Measurements from ENCODE around the gene UBAC1.
A peak's percentile ranks its signal among the peaks of the same experiment; 100 is the strongest.

The UBAC1 gene

DNA sequence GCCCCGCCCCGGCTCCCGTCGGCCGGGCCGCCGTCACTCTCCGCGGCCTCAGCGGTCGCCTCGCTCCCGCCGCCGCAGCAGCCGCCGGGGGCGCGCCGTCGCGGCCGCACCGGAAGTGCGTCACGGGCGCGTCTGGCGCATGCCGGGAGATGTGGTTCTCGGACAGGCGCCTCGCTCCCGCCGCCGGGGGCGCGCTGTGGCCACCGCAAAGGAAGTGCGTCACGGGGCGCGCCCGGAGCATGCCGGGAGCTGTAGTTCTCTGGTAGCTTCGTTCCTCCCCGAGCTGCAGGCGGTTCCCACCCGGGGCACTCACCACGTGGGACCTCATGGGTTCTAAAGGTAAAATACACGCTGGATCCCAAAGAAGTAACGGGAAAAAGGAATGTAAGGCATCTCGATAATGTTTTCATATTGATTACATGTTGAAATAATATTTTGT, at the start of gene UBAC1:
Gene UBAC1 (minus strand): TSS at position 97 of the 439 bp plus-strand sequence. CDS start 211 bp downstream, outside the sequence.
- peak; percentile 93 for DNase-seq

DNA sequence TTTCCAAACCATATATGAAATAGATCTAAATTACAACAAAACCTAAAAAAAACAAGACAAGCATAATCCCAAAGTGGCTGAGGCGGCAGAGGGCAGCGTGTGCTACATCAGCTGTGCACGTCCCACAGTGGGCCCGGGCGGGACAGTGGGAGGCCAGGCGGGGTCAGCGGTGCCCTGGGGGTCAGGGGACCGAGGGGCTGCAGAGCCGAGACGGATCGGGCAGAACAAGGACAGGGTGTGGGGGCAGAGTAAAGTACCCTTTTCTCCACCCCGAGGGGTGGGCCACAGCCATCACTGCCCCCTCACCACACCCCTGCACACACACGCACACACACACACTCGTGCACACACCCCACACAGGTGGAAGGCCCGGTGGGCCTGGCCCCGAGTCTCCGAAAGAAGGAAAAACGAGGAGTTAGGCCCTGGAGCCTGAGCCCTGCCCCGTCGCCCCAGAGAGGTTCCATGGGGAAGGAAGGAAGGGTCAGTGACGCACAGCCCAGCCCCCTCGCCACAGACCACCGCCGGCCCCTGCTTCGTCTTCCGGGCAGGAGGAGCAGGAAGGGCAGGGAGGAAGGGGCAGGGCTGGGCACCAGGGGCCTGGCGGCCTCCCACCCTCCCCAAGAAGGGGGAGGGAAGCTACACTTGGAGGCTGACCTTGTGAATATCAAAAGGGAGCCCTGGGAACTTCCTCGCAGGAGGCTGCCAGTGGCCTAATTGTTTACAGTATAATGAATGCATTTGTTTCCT, 49.6 kb upstream of the UBAC1 start:
- no peak for DNase-seq

GRCh38 chr9:136010176-136010575, 49.0 kb upstream of the UBAC1 start:
- DNase-seq, result no peak

GRCh38 chr9:136009516-136009915, 48.3 kb upstream of the UBAC1 start:
- no peak for DNase-seq

DNA sequence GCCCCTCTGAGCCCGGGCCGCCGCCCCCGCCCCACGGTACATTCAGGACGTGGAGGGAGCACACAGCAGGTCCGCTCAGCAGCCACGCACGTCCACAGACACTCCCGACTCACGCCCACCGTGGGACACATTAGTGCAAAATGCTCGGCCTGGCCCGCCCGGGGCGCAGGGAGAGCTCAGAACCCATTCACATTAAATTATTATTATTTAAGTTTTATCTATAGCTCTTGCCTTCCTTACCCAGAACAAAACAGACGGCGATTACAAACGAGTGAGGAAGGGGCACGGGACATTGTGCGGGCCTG, 47.5 kb upstream of the UBAC1 start:
- no peak for DNase-seq

- DNase-seq, result peak; percentile 44
These were observed 46.9 kb upstream of the UBAC1 start for GRCh38 chr9:136007934-136008692.

DNA sequence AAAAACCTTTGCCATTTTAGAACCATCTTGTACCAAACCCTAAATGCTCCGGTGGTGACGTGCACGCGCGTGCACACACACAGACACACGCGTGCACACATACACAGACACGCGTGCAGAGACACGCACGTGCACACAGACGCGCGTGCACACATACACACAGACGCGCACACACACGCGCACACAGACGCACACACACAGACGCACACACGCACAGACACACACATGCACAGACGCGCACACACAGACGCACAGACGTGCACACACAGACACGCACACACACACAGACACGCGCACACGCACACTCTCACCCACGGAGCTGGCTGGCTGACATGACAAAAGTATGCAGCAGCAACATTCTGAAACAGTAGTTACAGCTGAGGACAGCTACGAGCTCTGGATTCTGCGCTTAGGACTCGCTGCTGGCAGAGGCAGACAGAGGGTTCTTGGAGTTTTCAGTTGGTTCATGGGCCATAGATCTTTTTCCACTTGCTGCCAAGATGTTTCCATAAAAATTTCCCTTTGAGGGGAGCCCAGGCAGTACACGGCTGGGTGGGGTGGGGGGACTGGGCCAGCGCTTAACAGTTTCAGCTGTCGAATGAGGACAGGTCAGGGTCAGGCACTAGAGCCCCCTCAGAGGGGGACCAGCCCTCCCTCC, 46.2 kb upstream of the UBAC1 start:
- DNase-seq, result no peak

GRCh38 chr9:136006169-136006568, 45.0 kb upstream of the UBAC1 start:
- DNase-seq, result no peak

- DNase-seq, result no peak
These were observed 43.5 kb upstream of the UBAC1 start for GRCh38 chr9:136004712-136005111.

DNA sequence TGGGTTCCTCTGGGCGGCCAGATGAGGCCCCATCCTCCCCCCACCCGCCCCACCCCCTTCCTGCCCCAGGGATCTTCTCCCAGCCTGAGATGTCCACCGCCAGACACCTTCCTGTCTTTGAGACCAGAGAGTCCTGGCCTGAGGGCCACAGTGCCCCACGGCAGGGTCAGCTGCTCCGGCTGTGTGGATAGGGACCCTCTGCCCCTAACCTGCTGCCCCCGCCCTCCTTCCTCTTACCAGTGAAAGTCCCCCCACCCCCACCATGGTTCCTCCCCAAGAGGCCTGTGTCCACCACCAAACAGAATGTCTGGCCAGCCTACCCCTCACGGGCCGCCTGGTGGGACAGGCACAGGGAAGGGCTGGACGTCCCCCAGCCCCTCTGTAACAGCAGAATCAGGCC, 43.0 kb upstream of the UBAC1 start:
- no peak for DNase-seq

DNA sequence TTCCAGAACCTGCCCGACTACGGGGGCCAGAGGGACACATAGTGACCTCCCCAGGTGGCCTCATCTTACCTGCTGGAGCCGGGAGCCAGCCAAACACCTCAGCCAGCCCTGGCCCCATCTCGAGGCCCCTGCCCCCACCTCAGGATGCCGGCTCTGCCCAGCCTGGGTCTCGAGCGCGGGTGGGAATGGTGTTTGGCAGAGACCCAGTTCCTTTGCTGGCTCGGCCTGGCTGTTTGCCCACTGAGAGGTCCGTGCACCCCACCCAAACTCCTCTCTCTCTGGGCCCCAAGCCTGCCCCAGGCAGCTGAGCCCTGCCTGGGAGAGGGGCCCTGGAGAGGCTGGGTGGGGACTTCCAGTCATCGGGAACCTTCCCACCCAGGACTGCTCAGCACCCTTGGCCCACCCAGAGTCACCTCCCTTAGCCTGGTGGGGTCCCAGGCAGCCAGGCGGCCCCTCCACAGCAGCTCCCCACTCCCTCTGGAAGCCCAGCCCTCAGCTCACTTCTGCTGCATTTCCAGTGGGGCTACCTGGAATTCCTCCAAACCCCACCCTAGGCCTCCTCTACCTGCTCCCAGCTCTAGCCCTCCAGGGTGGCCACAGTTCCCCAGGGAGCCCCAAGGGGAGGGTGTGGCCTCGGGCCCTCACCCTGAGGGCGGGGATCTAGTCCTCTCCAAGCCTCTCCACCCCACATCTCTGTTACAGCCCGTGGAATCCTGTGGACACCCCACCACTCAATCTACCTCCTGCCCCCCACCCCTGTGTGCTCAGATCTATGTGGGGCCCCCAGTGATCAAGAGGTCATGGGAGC, 42.4 kb upstream of the UBAC1 start:
- no peak for DNase-seq

- no peak for DNase-seq
These were observed 41.7 kb upstream of the UBAC1 start for GRCh38 chr9:136002881-136003280.

GRCh38 chr9:136002215-136002614, 41.0 kb upstream of the UBAC1 start:
- DNase-seq, result no peak

GRCh38 chr9:136001231-136001630, 40.1 kb upstream of the UBAC1 start:
- no peak for DNase-seq

DNA sequence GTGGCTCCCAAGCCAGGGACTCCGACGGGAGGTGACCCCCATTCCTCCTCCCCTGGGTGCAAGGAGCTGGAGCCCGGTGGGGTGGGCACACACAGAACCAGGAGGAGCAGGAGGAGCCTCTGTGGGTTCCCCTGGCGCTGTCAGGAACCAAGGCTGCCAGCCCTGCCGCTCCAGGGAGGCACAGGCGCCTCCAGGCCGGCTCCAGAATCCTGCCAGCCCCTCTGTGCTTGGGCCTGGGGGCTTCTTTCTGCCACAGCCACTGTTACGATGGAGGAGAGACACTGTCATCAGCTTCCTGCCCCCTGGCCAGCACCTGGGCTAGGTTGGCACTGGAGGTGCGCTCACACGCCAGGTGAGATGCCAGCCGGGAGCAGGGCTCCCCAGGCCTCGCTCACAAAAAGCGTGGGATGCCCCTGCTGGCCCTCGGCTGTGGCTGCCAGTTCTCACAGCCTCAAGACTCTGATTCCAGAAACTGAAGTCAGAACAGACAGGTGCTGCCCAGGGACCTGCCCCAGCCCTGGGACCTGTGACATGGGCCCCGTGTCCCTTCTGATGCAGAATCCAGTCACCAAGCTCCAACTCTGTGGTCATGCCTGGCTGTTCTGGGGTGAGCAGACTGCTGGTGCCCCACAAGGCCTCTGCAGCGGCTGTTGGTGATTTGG, 37.4 kb upstream of the UBAC1 start:
- no peak for DNase-seq

DNA sequence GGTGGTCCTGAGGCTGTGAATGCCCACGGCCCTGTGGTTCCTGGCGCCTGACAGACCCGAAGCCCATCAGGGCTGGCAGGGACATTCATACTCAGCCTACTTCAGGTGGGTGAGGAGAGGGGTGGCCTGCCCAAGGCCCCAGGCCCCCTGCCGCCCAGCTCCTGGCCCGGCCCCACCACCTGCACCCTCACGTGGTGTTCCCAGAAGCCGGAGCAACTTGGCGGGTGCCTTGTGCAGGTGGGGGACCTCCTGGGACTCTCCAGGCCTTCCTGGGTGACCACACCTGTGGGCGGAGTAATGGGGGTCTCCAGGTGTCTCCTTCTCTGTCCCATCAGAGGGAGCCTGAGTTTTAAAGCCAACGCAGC, 36.8 kb upstream of the UBAC1 start:
- no peak for DNase-seq

DNA sequence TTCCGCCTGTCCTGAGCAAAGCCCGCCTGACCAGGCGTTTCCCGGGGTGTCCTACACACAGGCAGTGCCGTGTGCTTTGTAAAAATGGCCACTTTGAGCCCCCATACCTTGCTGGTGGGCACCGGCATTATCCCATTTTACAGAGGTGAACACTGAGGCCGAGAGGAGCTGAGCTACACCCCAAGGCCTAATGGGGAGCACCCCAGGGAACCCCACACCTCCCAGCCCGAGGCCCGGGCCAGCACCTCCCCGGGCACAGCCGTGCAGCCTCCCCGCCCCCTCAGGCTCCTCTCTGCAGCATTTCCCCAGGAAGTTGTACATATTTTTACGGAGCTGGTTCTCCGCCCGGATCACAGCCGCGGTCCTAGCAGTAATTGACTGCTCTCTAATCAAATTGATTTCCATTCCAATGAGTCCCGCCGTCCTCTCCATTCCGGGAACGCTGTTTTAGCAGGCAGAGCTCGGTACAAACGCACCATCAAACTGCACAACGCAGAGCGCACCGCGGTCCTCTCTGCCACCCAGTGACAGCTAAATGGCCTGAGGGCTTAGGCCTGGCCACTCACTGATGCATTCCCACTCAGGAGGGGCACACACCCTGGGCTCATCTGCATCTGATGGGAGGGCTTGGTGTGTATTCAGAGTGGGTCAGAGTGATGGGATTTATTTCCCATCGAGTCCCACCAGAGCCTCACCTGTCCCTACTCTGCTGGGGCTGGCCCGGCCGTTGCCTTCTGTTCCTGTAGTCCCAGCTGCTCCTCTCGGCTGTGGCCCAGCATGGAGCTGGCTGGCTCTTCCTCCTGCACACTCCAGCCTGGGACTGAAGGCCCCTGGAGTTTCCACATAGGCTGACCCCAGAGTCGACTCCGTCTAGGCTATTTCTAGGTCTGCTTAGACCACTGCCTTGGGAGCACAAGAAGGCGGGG, 36.2 kb upstream of the UBAC1 start:
- no peak for DNase-seq

DNA sequence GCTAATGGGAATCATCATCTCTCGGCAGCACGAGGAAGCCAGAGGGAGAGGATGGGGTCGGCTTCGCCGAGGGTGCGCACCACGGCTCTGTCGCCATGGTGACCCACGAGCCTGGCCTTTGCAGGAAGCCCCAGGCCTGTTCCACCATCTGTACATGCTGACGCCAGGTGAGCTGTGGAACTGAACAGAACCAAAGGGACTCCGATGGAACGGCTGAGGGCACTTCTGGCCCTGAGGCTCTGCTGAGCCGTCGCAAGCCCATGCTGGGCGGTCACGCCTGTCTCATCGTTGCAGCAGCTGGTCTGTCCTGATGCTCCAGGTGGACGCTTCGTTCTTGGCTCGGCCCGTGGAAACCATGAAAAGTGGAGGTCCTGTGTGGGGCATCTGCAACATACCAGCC, 34.6 kb upstream of the UBAC1 start:
- DNase-seq, result no peak

GRCh38 chr9:135994501-135995192, 33.5 kb upstream of the UBAC1 start:
- no peak for DNase-seq

- no peak for DNase-seq
These were observed 32.8 kb upstream of the UBAC1 start for GRCh38 chr9:135993765-135994500.
